ENCODE measurements around the gene KCNAB1.

KCNAB1 gene

GRCh38 chr3:156421534-156421933 is 301.2 kb downstream of the KCNAB1 start:
- TF ChIP-seq POLR2AphosphoS5 (IDR thresholded peaks at IDR 0.05; ENCODE audit: low read depth, low read length): no peak
- TF ChIP-seq REST (IDR thresholded peaks at IDR 0.05; ENCODE audit: insufficient read depth in 1 of 2, low read depth in 2 of 2, low read length in 2 of 2): no peak
- no peak for TF ChIP-seq SIN3A (IDR thresholded peaks at IDR 0.05; ENCODE audit: borderline replicate concordance, insufficient read depth, low read length)
- TF ChIP-seq TAF1 (IDR thresholded peaks at IDR 0.05; ENCODE audit: borderline replicate concordance, insufficient read depth, low read length): no peak
- TF ChIP-seq FOXP2 (optimal IDR thresholded peaks at IDR 0.05; ENCODE audit: borderline replicate concordance, extremely low read depth, extremely low read length, insufficient read depth): no peak

- no peak for TF ChIP-seq FOXP2 (optimal IDR thresholded peaks at IDR 0.05; ENCODE audit: borderline replicate concordance, extremely low read depth, extremely low read length, insufficient read depth)
- TF ChIP-seq POLR2AphosphoS5 (IDR thresholded peaks at IDR 0.05; ENCODE audit: low read depth, low read length): no peak
- TF ChIP-seq SIN3A (IDR thresholded peaks at IDR 0.05; ENCODE audit: borderline replicate concordance, insufficient read depth, low read length): no peak
- TF ChIP-seq REST (IDR thresholded peaks at IDR 0.05; ENCODE audit: insufficient read depth in 1 of 2, low read depth in 2 of 2, low read length in 2 of 2): no peak
- TF ChIP-seq TAF1 (IDR thresholded peaks at IDR 0.05; ENCODE audit: borderline replicate concordance, insufficient read depth, low read length): no peak
These were observed 304.4 kb downstream of the KCNAB1 start for GRCh38 chr3:156424758-156425157.

GRCh38 chr3:156425651-156426050 is 305.3 kb downstream of the KCNAB1 start:
- TF ChIP-seq TAF1 (IDR thresholded peaks at IDR 0.05; ENCODE audit: borderline replicate concordance, insufficient read depth, low read length) (no peak), REST (IDR thresholded peaks at IDR 0.05; ENCODE audit: insufficient read depth in 1 of 2, low read depth in 2 of 2, low read length in 2 of 2) (no peak), SIN3A (IDR thresholded peaks at IDR 0.05; ENCODE audit: borderline replicate concordance, insufficient read depth, low read length) (no peak), FOXP2 (optimal IDR thresholded peaks at IDR 0.05; ENCODE audit: borderline replicate concordance, extremely low read depth, extremely low read length, insufficient read depth) (no peak), POLR2AphosphoS5 (IDR thresholded peaks at IDR 0.05; ENCODE audit: low read depth, low read length) (no peak)

GRCh38 chr3:156429125-156429524 is 308.7 kb downstream of the KCNAB1 start:
- TF ChIP-seq POLR2AphosphoS5 (IDR thresholded peaks at IDR 0.05; ENCODE audit: low read depth, low read length) (no peak), SIN3A (IDR thresholded peaks at IDR 0.05; ENCODE audit: borderline replicate concordance, insufficient read depth, low read length) (no peak), REST (IDR thresholded peaks at IDR 0.05; ENCODE audit: insufficient read depth in 1 of 2, low read depth in 2 of 2, low read length in 2 of 2) (no peak), TAF1 (IDR thresholded peaks at IDR 0.05; ENCODE audit: borderline replicate concordance, insufficient read depth, low read length) (no peak), FOXP2 (optimal IDR thresholded peaks at IDR 0.05; ENCODE audit: borderline replicate concordance, extremely low read depth, extremely low read length, insufficient read depth) (no peak)

Data from PFSK-1 (cell line).